DOHH2 (cell line): ENCODE results near the gene MRTFA.

ENCODE experiments used
- H3F3A ChIP-seq: fragments of 200-600 bp; sonication (generic), shearing (Covaris generic); 2 replicates; pipeline ENCODE4 v1.6.0; 2016; ENCODE audit warnings: antibody characterized with exemption, mild to moderate bottlenecking; ENCODE audit not compliant: control insufficient read depth, insufficient read depth
- H3K27ac ChIP-seq: fragments of 200-600 bp; sonication (generic); 2 replicates; pipeline ENCODE4 v1.5.1; 2014; ENCODE audit warnings: low read depth, mild to moderate bottlenecking, low read length, moderate library complexity
- H3K27me3 ChIP-seq: fragments of 200-600 bp; sonication (generic); 2 replicates; pipeline ENCODE4 v1.6.1; 2014; ENCODE audit warnings: mild to moderate bottlenecking, low read length, mixed read lengths; ENCODE audit not compliant: control insufficient read depth
- H3K36me3 ChIP-seq: fragments of 200-600 bp; sonication (generic); 2 replicates; pipeline ENCODE4 v1.6.1; 2014; ENCODE audit warnings: mild to moderate bottlenecking, low read length, moderate library complexity, mixed read lengths; ENCODE audit not compliant: control insufficient read depth
- H3K4me1 ChIP-seq: fragments of 200-600 bp; sonication (generic); 2 replicates; pipeline ENCODE4 v1.6.1; 2014; ENCODE audit warnings: mild to moderate bottlenecking, low read length, mixed read lengths; ENCODE audit not compliant: control insufficient read depth
- H3K4me2 ChIP-seq: fragments of 200-600 bp; sonication (generic); 2 replicates; pipeline ENCODE4 v1.6.0; 2014; ENCODE audit warnings: mild to moderate bottlenecking, low read length, moderate library complexity
- H3K4me3 ChIP-seq: fragments of 200-600 bp; sonication (generic); 2 replicates; pipeline ENCODE4 v1.5.1; 2014; ENCODE audit warnings: mild to moderate bottlenecking, low read length, mixed read lengths
- H3K79me2 ChIP-seq: fragments of 200-600 bp; sonication (generic); 2 replicates; pipeline ENCODE4 v1.6.1; 2014; ENCODE audit warnings: mild to moderate bottlenecking, low read length, mixed read lengths; ENCODE audit not compliant: control insufficient read depth
- H3K9me2 ChIP-seq: fragments of 200-600 bp; sonication (generic); replicated peaks from 2 replicates; pipeline ENCODE4 v1.6.1; 2014; ENCODE audit warnings: mild to moderate bottlenecking, low read length, mixed read lengths; ENCODE audit not compliant: control insufficient read depth
- H3K9me3 ChIP-seq: fragments of 200-600 bp; sonication (generic); 2 replicates; pipeline ENCODE4 v1.6.1; 2014; ENCODE audit warnings: antibody characterized with exemption, low read length, mixed read lengths; ENCODE audit not compliant: control insufficient read depth, insufficient read depth
- H4K20me1 ChIP-seq: fragments of 200-600 bp; sonication (generic); 2 replicates; pipeline ENCODE4 v1.6.0; 2014; ENCODE audit warnings: low read depth, mild to moderate bottlenecking, antibody characterized with exemption, low read length, moderate library complexity; ENCODE audit not compliant: control insufficient read depth, insufficient read depth
- CTCF ChIP-seq: fragments of 200-600 bp; sonication (generic); IDR thresholded peaks from one replicate; pipeline ENCODE4 v1.5.1; 2014; ENCODE audit warnings: antibody characterized with exemption, mild to moderate bottlenecking, low read depth, low read length; ENCODE audit not compliant: poor library complexity, severe bottlenecking
- EZH2phosphoT487 ChIP-seq: fragments of 200-600 bp; sonication (generic); IDR thresholded peaks from 2 replicates; pipeline ENCODE4 v1.6.1; 2017; ENCODE audit warnings: borderline replicate concordance, mild to moderate bottlenecking, antibody characterized with exemption, low read length, moderate library complexity, mixed read lengths

MRTFA gene

GRCh38 chr22:40410731-40411505 is 225.6 kb downstream of the MRTFA start:
- peak overlapping the region; percentile 94 for H3K27ac ChIP-seq
- H3K36me3 ChIP-seq = peaks cover 82% of the 10 kb centered on the region
- peaks cover 38% of the 10 kb centered on the region for H3F3A ChIP-seq

DNA sequence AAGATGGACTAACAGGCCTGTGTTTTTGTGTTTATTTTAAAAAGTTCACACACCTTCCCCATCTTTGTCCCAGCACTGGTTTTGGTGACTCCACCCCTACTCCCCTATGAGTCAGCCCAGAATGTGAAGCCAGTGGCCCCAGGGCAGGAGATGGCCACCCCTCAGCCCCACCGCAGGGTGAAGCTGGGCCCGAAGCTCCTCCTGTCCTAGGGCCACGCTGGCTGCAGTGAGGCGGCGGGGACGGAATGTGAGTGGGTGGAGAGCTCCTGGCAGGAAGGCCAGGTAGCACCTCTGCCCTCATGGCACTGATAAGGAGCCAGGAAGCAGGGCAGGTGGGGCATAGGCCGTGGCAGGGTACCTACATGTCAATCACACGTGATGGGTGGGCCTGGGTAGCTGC is 226.2 kb downstream of the MRTFA start:
- Histone ChIP-seq H3K4me1 (peaks cover 53% of the 10 kb centered on the region), H3K4me2 (no peak overlapping the region), H3K9me2 (no peaks in the 10 kb centered on the region), H3F3A (peaks cover 34% of the 10 kb centered on the region), H3K9me3 (no peaks in the 10 kb centered on the region), H3K27ac (peak overlapping the region; percentile 94), H3K79me2 (peaks cover 19% of the 10 kb centered on the region), H3K4me3 (no peak overlapping the region), H4K20me1 (no peaks in the 10 kb centered on the region), H3K36me3 (peaks cover 84% of the 10 kb centered on the region), H3K27me3 (no peaks in the 10 kb centered on the region)
- no peak for TF ChIP-seq EZH2phosphoT487
- no peak for TF ChIP-seq CTCF

More at GRCh38 chr22:40410731-40411505, 225.6 kb downstream of the MRTFA start:
- Histone ChIP-seq H3K4me3 (no peak overlapping the region), H3K4me1 (peaks cover 60% of the 10 kb centered on the region), H3K9me3 (no peaks in the 10 kb centered on the region), H4K20me1 (no peaks in the 10 kb centered on the region), H3K27me3 (no peaks in the 10 kb centered on the region), H3K9me2 (no peaks in the 10 kb centered on the region), H3K79me2 (peaks cover 20% of the 10 kb centered on the region), H3K4me2 (peak overlapping the region; percentile 98)
- TF ChIP-seq CTCF = no peak
- no peak for TF ChIP-seq EZH2phosphoT487

DNA sequence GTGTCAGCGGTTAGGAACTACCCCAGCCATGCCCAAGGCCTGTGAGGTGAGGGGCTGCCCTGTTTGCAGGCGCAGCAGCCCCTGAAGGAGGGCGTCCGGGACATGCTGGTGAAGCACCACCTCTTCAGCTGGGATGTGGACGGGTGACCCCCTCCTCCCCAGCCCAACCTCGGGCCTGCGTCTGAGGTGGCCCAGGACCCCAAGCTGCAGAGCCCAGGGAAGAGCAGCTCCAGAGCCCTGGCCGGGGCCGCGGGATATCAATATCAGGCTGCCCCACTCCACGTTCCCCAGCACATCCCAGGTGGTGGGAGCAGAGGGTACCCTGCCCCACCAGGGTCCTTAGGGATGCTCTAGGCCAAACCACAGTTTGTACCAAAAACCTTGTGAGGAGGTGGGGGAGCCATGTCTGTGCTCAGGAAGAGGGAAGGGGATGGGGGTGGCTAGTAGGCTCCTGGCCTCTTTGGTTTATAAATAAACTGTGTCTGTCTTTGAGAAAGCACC is 226.9 kb downstream of the MRTFA start:
- Histone ChIP-seq H3K79me2 (peaks cover 19% of the 10 kb centered on the region), H3K27ac (peak overlapping the region; percentile 94), H4K20me1 (no peaks in the 10 kb centered on the region), H3K9me3 (no peaks in the 10 kb centered on the region), H3K4me3 (no peak overlapping the region), H3K4me2 (no peak overlapping the region), H3K4me1 (peaks cover 48% of the 10 kb centered on the region), H3K27me3 (no peaks in the 10 kb centered on the region), H3F3A (peaks cover 30% of the 10 kb centered on the region), H3K9me2 (no peaks in the 10 kb centered on the region), H3K36me3 (peaks cover 85% of the 10 kb centered on the region)
- TF ChIP-seq CTCF = no peak
- TF ChIP-seq EZH2phosphoT487 = no peak
